Measurements from ENCODE around the gene VPS45.

Gene VPS45

GRCh38 chr1:150192012-150192411, 124.4 kb downstream of the VPS45 start:
- DNase-seq (ENCODE audit: low read depth in 2 of 2): peak; percentile 72 to 73

- DNase-seq (ENCODE audit: low read depth in 2 of 2): peak; percentile 33 to 44
These were observed 126.9 kb downstream of the VPS45 start for GRCh38 chr1:150194381-150195031.
